ENCODE results near the gene BPGM. TPM values are rescaled to one million over a fixed set of nuclear protein-coding genes. Genes with fewer than 3 reads are reported as not detected.

Gene BPGM
- total and polyA plus RNA-seq, 2 donors, result 19.2 to 31.9 TPM

DNA sequence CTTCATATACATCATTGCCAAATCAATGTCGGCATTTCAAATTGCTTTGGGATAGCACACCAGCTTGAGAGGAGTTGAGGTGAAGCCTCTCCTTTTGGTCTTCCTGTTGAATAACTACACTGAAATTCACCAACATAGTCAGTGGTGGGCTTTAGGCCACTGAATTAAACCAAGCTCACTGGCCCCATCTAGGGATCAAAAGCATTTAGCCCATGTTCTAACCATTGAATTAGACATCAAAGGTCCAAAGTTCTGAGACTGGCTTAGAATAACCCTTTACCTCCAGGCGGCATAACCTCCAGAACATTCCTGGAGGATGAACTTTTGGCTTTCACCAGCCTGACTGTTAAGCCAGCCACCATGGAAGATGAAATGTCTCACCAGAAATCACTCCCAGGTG, 54.6 kb downstream of the BPGM start:
- no peak for DNase-seq (ENCODE audit: extremely low spot score)
- Histone ChIP-seq H3K36me3 (ENCODE audit: insufficient read depth) (no peaks in the 10 kb centered on the region), H3K4me3 (ENCODE audit: low read depth, low read length) (no peak overlapping the region), H3K4me1 (ENCODE audit: insufficient read depth) (no peaks in the 10 kb centered on the region), H3K27ac (ENCODE audit: low read depth) (no peak overlapping the region)
- WGBS, result 98% methylated on average over 2 of the region's 2 CpGs

DNA sequence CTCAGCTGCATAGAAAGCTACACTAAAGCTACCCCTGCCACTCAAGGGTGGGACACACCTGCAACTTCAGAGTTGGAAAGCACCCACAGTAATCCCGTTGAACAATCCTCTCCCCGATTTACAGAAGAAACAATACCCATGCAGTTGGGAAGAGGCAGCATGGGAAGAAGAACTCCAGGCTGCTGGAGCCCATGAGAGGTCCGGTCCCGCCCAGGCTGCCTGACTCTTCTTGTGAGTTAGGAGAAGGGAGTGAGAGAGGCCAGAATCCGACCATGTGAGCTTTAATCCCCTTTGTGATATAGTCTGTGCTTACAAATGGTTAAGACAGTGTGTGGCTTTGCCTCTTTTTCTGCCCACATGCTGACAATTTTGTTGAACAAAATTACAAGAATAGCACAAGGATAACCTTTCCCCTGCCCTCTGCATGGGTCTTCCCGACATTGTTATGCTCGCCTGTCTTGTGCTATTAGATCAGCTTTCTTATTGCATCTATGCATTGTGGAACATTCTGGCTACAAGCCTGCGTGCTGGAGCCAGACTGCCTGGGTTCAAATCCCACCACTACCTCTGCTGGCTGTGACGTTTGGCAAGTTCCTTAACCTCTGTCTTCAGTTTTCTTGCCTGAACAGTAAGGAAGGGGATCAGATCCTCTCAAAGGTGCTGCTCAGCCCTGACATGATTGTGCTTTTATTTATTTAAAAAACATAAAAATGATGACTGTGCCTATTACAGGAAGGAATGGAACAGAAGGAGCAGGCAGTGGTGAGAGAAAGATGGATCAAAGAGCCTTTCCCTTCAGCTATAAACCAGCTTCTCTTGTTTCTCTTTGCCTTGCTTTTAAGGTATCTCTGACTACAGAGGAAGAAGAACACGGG, 56.0 kb downstream of the BPGM start:
- Histone ChIP-seq H3K4me1 (ENCODE audit: insufficient read depth) (no peaks in the 10 kb centered on the region), H3K36me3 (ENCODE audit: insufficient read depth) (no peaks in the 10 kb centered on the region)
- WGBS, result 71% methylated on average over 10 of the region's 10 CpGs

GRCh38 chr7:134703241-134703594, 56.6 kb downstream of the BPGM start:
- no peak for DNase-seq (ENCODE audit: extremely low spot score)
- WGBS, result 96% methylated on average over 2 of the region's 2 CpGs
- Histone ChIP-seq H3K4me3 (ENCODE audit: low read depth, low read length) (no peak overlapping the region), H3K4me1 (ENCODE audit: insufficient read depth) (no peaks in the 10 kb centered on the region), H3K36me3 (ENCODE audit: insufficient read depth) (no peaks in the 10 kb centered on the region), H3K27ac (ENCODE audit: low read depth) (peak overlapping the region; percentile 55)

More for the DNA sequence above, 56.0 kb downstream of the BPGM start:
- Histone ChIP-seq H3K4me3 (ENCODE audit: low read depth, low read length) (no peak overlapping the region), H3K27ac (ENCODE audit: low read depth) (no peak overlapping the region)
- no peak for DNase-seq (ENCODE audit: extremely low spot score)

DNA sequence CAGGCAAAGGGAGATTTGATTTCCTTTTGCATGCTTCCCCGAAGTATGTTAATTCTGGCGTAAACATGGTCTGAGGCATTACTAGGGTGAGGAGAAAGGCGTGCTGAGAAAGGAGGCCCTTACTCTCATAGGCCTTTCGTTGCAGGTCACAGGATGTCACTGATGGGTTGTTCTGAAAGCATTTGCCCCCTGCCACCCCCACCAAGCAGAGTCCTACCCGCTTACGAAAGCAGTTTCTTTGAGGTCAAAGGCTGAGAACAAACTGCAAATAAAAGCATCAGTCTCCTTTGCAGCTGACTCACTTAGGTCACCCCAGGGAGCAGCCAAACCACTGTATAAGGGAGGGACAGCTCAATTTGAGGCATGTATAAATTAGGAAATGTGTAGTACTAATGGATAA, 57.1 kb downstream of the BPGM start:
- no peaks in the 10 kb centered on the region for H3K4me1 ChIP-seq (ENCODE audit: insufficient read depth)
- WGBS, result 62% methylated on average over 6 of the region's 6 CpGs
- no peak overlapping the region for H3K4me3 ChIP-seq (ENCODE audit: low read depth, low read length)
- no peak overlapping the region for H3K27ac ChIP-seq (ENCODE audit: low read depth)
- no peak for DNase-seq (ENCODE audit: extremely low spot score)
- H3K36me3 ChIP-seq (ENCODE audit: insufficient read depth), result no peaks in the 10 kb centered on the region

GRCh38 chr7:134704827-134705226, 58.2 kb downstream of the BPGM start:
- WGBS, result 95% methylated on average over 5 of the region's 5 CpGs
- DNase-seq (ENCODE audit: extremely low spot score), result no peak
- Histone ChIP-seq H3K36me3 (ENCODE audit: insufficient read depth) (no peaks in the 10 kb centered on the region), H3K27ac (ENCODE audit: low read depth) (no peak overlapping the region), H3K4me3 (ENCODE audit: low read depth, low read length) (no peak overlapping the region), H3K4me1 (ENCODE audit: insufficient read depth) (no peaks in the 10 kb centered on the region)

GRCh38 chr7:134705716-134706115, 59.1 kb downstream of the BPGM start:
- Histone ChIP-seq H3K27ac (ENCODE audit: low read depth) (no peak overlapping the region), H3K4me1 (ENCODE audit: insufficient read depth) (no peaks in the 10 kb centered on the region)
- WGBS, result 71% methylated on average over 2 of the region's 2 CpGs

DNA sequence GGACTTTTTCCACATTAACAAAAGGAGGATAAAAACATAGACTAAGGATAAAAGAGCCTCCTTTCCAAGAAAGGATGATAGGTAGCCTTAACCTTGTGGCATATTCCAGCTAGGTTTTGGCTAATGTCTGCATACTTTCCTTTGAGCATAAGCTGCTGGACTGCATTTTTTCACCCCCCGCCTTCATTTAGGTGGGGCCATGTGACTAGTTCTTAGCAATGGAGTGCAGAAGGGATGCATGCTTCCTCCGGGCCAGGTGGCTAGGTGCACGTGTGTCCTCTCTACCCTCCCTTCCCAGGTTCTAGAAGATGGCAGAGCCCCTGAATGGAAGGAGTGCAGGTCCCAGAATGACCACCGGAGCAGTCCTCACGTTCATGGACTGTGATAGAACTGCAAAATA, 59.8 kb downstream of the BPGM start:
- no peak for DNase-seq (ENCODE audit: extremely low spot score)
- 88% methylated on average over 5 of the region's 5 CpGs for WGBS
- H3K4me1 ChIP-seq (ENCODE audit: insufficient read depth), result no peaks in the 10 kb centered on the region
- H3K36me3 ChIP-seq (ENCODE audit: insufficient read depth), result no peaks in the 10 kb centered on the region
- no peak overlapping the region for H3K4me3 ChIP-seq (ENCODE audit: low read depth, low read length)
- H3K27ac ChIP-seq (ENCODE audit: low read depth), result no peak overlapping the region

More at GRCh38 chr7:134705716-134706115, 59.1 kb downstream of the BPGM start:
- H3K4me3 ChIP-seq (ENCODE audit: low read depth, low read length), result no peak overlapping the region
- DNase-seq (ENCODE audit: extremely low spot score), result no peak
- H3K36me3 ChIP-seq (ENCODE audit: insufficient read depth), result no peaks in the 10 kb centered on the region

- H3K27ac ChIP-seq (ENCODE audit: low read depth), result no peak overlapping the region
- no peaks in the 10 kb centered on the region for H3K36me3 ChIP-seq (ENCODE audit: insufficient read depth)
- WGBS, result 99% methylated on average over 4 of the region's 4 CpGs
- no peak for DNase-seq (ENCODE audit: extremely low spot score)
- H3K4me1 ChIP-seq (ENCODE audit: insufficient read depth), result no peaks in the 10 kb centered on the region
- no peak overlapping the region for H3K4me3 ChIP-seq (ENCODE audit: low read depth, low read length)
These were observed 61.2 kb downstream of the BPGM start for GRCh38 chr7:134707663-134708378.

- DNase-seq (ENCODE audit: extremely low spot score), result no peak
- WGBS, result 60% methylated on average over 2 of the region's 2 CpGs
- Histone ChIP-seq H3K36me3 (ENCODE audit: insufficient read depth) (no peaks in the 10 kb centered on the region), H3K4me1 (ENCODE audit: insufficient read depth) (no peaks in the 10 kb centered on the region), H3K4me3 (ENCODE audit: low read depth, low read length) (no peak overlapping the region), H3K27ac (ENCODE audit: low read depth) (no peak overlapping the region)
These were observed 62.0 kb downstream of the BPGM start for GRCh38 chr7:134708692-134709091.

GRCh38 chr7:134709197-134709596, 62.5 kb downstream of the BPGM start:
- H3K4me3 ChIP-seq (ENCODE audit: low read depth, low read length), result no peak overlapping the region
- whole genome bisulfite sequencing, result 77% methylated on average over 2 of the region's 2 CpGs
- DNase-seq (ENCODE audit: extremely low spot score), result no peak
- H3K4me1 ChIP-seq (ENCODE audit: insufficient read depth), result no peaks in the 10 kb centered on the region
- no peak overlapping the region for H3K27ac ChIP-seq (ENCODE audit: low read depth)
- no peaks in the 10 kb centered on the region for H3K36me3 ChIP-seq (ENCODE audit: insufficient read depth)

DNA sequence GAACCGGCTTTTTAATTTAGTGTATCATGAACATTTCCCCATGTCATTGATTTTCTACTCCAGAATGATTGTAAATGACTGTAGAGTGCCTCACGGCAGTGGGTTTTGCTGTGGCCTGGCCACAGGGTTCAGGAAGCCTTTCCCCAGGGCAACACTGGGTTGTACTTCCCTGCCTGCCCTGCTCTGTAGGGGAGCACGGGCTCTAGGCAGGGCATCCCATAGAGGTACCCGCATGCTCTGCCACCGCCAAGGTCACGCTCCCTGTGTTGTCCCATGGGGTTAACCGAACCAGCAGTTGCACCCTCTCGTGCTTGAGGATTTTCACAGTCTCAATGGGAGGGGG, 63.8 kb downstream of the BPGM start:
- no peak overlapping the region for H3K27ac ChIP-seq (ENCODE audit: low read depth)
- 89% methylated on average over 8 of the region's 8 CpGs for WGBS
- no peaks in the 10 kb centered on the region for H3K36me3 ChIP-seq (ENCODE audit: insufficient read depth)

DNA sequence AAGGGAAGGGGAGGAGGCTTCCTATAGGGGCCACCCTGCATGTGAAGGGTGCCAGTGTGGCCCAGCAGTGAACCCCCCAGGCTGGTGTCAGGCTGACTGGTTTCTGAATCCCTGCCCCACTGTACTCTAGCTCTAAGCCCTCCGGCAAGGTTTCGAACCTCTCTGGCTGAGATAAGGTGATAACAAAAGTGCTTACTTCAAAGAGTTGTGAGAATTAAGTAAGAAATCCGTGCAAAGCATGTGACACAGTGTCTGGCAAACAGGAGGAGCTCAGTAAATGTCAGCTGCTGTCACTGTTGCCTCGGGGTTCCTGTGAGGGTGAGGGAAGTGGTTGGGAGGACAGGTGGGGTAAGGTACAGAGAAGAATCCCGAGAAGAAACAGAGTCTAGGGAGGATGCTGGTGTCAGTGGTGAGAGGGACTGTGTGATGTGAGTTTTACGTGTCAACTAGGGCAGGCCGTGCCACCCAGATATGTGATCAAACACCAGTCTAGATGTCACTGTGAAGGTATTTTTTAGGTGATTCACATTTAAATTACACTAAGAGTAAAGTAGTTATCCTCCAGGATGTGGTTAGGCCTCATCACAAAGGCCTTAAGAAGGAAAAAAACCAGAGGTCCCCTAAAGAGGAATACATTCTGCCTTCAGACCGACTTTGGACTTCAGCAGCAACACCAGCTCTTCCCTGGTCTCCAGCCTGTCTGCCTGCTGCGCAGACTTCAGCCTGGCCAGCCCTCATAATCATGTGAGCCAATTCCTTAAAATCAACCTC, 64.4 kb downstream of the BPGM start:
- DNase-seq (ENCODE audit: extremely low spot score), result no peak
- Histone ChIP-seq H3K27ac (ENCODE audit: low read depth) (no peak overlapping the region), H3K4me1 (ENCODE audit: insufficient read depth) (no peaks in the 10 kb centered on the region), H3K4me3 (ENCODE audit: low read depth, low read length) (no peak overlapping the region), H3K36me3 (ENCODE audit: insufficient read depth) (no peaks in the 10 kb centered on the region)
- 52% methylated on average over 9 of the region's 9 CpGs for WGBS

More for the DNA sequence above, 63.8 kb downstream of the BPGM start:
- no peaks in the 10 kb centered on the region for H3K4me1 ChIP-seq (ENCODE audit: insufficient read depth)
- DNase-seq (ENCODE audit: extremely low spot score), result no peak
- no peak overlapping the region for H3K4me3 ChIP-seq (ENCODE audit: low read depth, low read length)

DNA sequence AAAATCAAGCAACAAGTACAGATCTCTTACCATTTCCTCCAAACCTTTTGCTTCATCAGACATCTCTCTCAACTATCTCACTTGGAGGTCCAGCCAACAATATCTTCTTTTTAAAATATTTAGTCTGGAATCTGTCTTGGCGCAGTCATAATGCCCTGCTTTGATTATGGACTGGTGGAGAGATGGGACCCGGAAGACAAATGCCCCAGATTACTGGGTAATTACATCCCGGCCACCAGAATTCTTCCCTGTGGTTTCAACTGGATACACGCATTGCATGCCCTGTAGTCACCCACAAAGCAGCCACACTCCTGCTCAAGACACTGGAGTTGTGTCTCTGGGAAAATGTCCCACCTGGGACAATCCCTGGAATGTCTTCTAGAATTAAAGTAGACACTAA, 65.5 kb downstream of the BPGM start:
- WGBS, result 71% methylated on average over 4 of the region's 4 CpGs
- Histone ChIP-seq H3K4me3 (ENCODE audit: low read depth, low read length) (no peak overlapping the region), H3K4me1 (ENCODE audit: insufficient read depth) (no peaks in the 10 kb centered on the region), H3K36me3 (ENCODE audit: insufficient read depth) (no peaks in the 10 kb centered on the region), H3K27ac (ENCODE audit: low read depth) (no peak overlapping the region)
- no peak for DNase-seq (ENCODE audit: extremely low spot score)
